Glutamatergic neuron (in vitro differentiated cells): ENCODE measurements around the gene PDE7B. TPM values are rescaled to one million over a fixed set of nuclear protein-coding genes. Genes with fewer than 3 reads are reported as not detected.

Experiments
- DNase-seq: peaks from one replicate; pipeline ENCODE4 v3.0.0; 2022
- H3K27ac Mint-ChIP-seq: one replicate; pipeline ENCODE4 v1.8.0; 2020; ENCODE audit warnings: mild to moderate bottlenecking, mixed read lengths, inconsistent platforms; ENCODE audit not compliant: unreplicated experiment
- H3K27me3 Mint-ChIP-seq: one replicate; pipeline ENCODE4 v1.8.0; 2020; ENCODE audit warnings: mild to moderate bottlenecking, moderate library complexity, mixed read lengths, inconsistent platforms; ENCODE audit not compliant: unreplicated experiment
- H3K36me3 Mint-ChIP-seq: one replicate; pipeline ENCODE4 v1.8.0; 2020; ENCODE audit warnings: mild to moderate bottlenecking, mixed read lengths, inconsistent platforms; ENCODE audit not compliant: unreplicated experiment
- H3K4me1 Mint-ChIP-seq: one replicate; pipeline ENCODE4 v1.8.0; 2020; ENCODE audit warnings: mild to moderate bottlenecking, low read depth, mixed read lengths, inconsistent platforms; ENCODE audit not compliant: unreplicated experiment
- H3K4me3 Mint-ChIP-seq: one replicate; pipeline ENCODE4 v1.8.0; 2020; ENCODE audit warnings: mild to moderate bottlenecking, mixed read lengths, inconsistent platforms; ENCODE audit not compliant: unreplicated experiment
- H3K9me3 Mint-ChIP-seq: one replicate; pipeline ENCODE4 v1.8.0; 2020; ENCODE audit warnings: mild to moderate bottlenecking, moderate library complexity, mixed read lengths, inconsistent platforms; ENCODE audit not compliant: unreplicated experiment
- CTCF ChIP-seq: fragments of 200-600 bp; sonication (generic); IDR thresholded peaks from one replicate; pipeline ENCODE4 v1.5.0; 2021; ENCODE audit not compliant: partially characterized antibody, unreplicated experiment
- total RNA-seq: library from RNA; stranded (reverse); fragmentation: NEBNext Ultra II Directional; extraction: Animal tissue kit (Norgen Biotek cat#: 25700); gene quantifications from one replicate; pipeline ENCODE4 v1.2.1, GENCODE V29; 2021; ENCODE audit not compliant: unreplicated experiment

The PDE7B gene
- total RNA-seq, 1 donor from 2014 or later, result not detected

- Mint-ChIP-seq H3K4me3 (no peak overlapping the region), H3K4me1 (peaks cover 20% of the 10 kb centered on the region), H3K9me3 (no peaks in the 10 kb centered on the region), H3K36me3 (no peaks in the 10 kb centered on the region), H3K27me3 (no peaks in the 10 kb centered on the region), H3K27ac (no peak overlapping the region)
- no peak for DNase-seq
- no peak for TF ChIP-seq CTCF
Measured at GRCh38 chr6:135983718-135984343, 132.3 kb downstream of the PDE7B start.

DNA sequence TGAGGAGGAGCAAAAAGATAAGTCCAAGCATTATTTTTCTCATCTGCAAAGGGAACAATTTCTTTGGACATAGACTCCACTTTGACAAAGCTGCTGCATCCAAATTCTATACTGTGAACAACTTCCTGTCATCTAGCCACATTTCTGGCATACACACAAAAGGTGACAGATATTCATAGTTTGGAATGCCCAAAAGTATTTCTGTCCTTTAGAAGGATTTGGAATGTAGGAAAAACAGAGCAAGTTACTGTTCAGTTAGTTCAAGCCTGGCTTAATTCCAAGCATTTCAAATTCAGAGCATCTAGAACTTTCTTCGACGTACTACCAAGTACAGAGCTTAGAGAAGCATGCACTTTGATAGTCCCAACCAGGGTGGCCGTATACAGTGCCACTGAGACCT lies 134.0 kb downstream of the PDE7B start:
- Mint-ChIP-seq H3K9me3 (no peaks in the 10 kb centered on the region), H3K4me1 (peaks cover 20% of the 10 kb centered on the region), H3K4me3 (no peak overlapping the region), H3K27ac (no peak overlapping the region), H3K36me3 (no peaks in the 10 kb centered on the region), H3K27me3 (no peaks in the 10 kb centered on the region)
- no peak for DNase-seq
- no peak for TF ChIP-seq CTCF

DNA sequence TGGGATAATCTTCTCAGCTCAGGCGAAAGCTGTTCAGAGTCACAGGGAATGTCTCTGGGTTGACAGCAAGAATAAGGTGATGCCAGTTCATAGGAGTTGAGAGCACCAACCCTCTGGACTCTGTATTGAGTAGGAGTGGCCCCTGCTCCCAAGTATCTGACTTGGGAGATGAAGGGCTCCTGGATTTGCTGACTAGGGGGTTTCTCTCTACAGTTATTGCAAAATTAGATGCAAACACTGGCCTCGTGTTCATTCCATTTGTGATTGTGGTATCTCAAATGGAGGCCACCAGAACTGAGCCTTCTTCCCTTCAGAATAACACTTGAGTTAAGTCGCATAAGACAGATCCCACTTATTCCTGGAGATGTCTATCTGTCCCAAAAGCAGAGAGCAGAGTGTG lies 135.7 kb downstream of the PDE7B start:
- H3K9me3 Mint-ChIP-seq, result no peaks in the 10 kb centered on the region
- no peaks in the 10 kb centered on the region for H3K27me3 Mint-ChIP-seq
- no peaks in the 10 kb centered on the region for H3K36me3 Mint-ChIP-seq
- H3K4me1 Mint-ChIP-seq, result peaks cover 20% of the 10 kb centered on the region
- no peak for DNase-seq
- no peak for TF ChIP-seq CTCF
- no peak overlapping the region for H3K4me3 Mint-ChIP-seq
- no peak overlapping the region for H3K27ac Mint-ChIP-seq

GRCh38 chr6:135990439-135990838 lies 138.9 kb downstream of the PDE7B start:
- Mint-ChIP-seq H3K9me3 (no peaks in the 10 kb centered on the region), H3K4me1 (peaks cover 2% of the 10 kb centered on the region), H3K27ac (no peak overlapping the region), H3K27me3 (no peaks in the 10 kb centered on the region), H3K36me3 (no peaks in the 10 kb centered on the region), H3K4me3 (no peak overlapping the region)
- no peak for DNase-seq
- TF ChIP-seq CTCF, result no peak

GRCh38 chr6:135990855-135991464 lies 139.5 kb downstream of the PDE7B start:
- no peaks in the 10 kb centered on the region for H3K27me3 Mint-ChIP-seq
- no peak for DNase-seq
- peaks cover 2% of the 10 kb centered on the region for H3K4me1 Mint-ChIP-seq
- no peaks in the 10 kb centered on the region for H3K36me3 Mint-ChIP-seq
- no peak for TF ChIP-seq CTCF
- H3K4me3 Mint-ChIP-seq, result no peak overlapping the region
- no peaks in the 10 kb centered on the region for H3K9me3 Mint-ChIP-seq
- H3K27ac Mint-ChIP-seq, result no peak overlapping the region
